Small intestine (tissue), 7 donors: Measurements from ENCODE around the gene CYP2R1. TPM values are rescaled to one million over a fixed set of nuclear protein-coding genes. Genes with fewer than 3 reads are reported as not detected.

ENCODE experiments used
- DNase-seq, 2 donors: peaks; one replicate each; pipeline versions ENCODE4 v3.0.0 to v3.0.0-alpha.2; 2013
- FAIRE-seq: peaks from 2 replicates; lab custom pipeline; 2012; peaks lifted over from hg19 to GRCh38; lab: Jason Lieb, UNC
- H3K27ac ChIP-seq, 3 donors: one replicate each; pipeline ENCODE4 v1.5.1; 2013; ENCODE audit warnings: low read length in 2 of 3, mild to moderate bottlenecking in 2 of 3, control low read depth in 1 of 3, inconsistent platforms in 1 of 3, low read depth in 1 of 3, moderate library complexity in 1 of 3
- H3K27me3 ChIP-seq, 3 donors: one replicate each; pipeline ENCODE4 v1.6.1; 2013; ENCODE audit warnings: low read length in 3 of 3, inconsistent platforms in 1 of 3; ENCODE audit not compliant: control insufficient read depth in 3 of 3, insufficient read depth in 3 of 3
- H3K36me3 ChIP-seq, 3 donors: one replicate each; pipeline ENCODE4 v1.6.1; 2013; ENCODE audit warnings: low read length in 3 of 3, inconsistent platforms in 1 of 3, low read depth in 1 of 3, mild to moderate bottlenecking in 1 of 3, moderate library complexity in 1 of 3; ENCODE audit not compliant: control insufficient read depth in 3 of 3, insufficient read depth in 2 of 3
- H3K4me1 ChIP-seq, 3 donors: one replicate each; pipeline ENCODE4 v1.6.1; 2013; ENCODE audit warnings: low read length in 2 of 3, inconsistent platforms in 1 of 3, low read depth in 1 of 3, mild to moderate bottlenecking in 1 of 3, moderate library complexity in 1 of 3; ENCODE audit not compliant: control insufficient read depth in 3 of 3, insufficient read depth in 2 of 3
- H3K4me3 ChIP-seq, 3 donors: one replicate each; pipeline ENCODE4 v1.5.1; 2013; ENCODE audit warnings: low read length in 3 of 3, control low read depth in 1 of 3, inconsistent platforms in 1 of 3, low read depth in 1 of 3, mild to moderate bottlenecking in 1 of 3, moderate library complexity in 1 of 3
- H3K9me3 ChIP-seq, 2 donors: one replicate each; pipeline ENCODE4 v1.6.1; 2013; ENCODE audit warnings: low read depth in 1 of 2, low read length in 1 of 2; ENCODE audit not compliant: control insufficient read depth in 2 of 2, insufficient read depth in 1 of 2
- WGBS, 3 donors: extraction: QIAGEN DNeasy Blood & Tissue Kit; methylation state at CpG; one replicate each; pipeline ENCODE4 v1.1.7; 2013; 5-methylcytosine and 5-hydroxymethylcytosine counted together
- polyA plus RNA-seq, 4 donors: library from polyadenylated mRNA; stranded (reverse) in 3 of 4; unstranded in 1 of 4; fragments of 200-250 nt in 3 of 4; fragments of 120-200 nt in 1 of 4; gene quantifications; one replicate each; pipeline versions ENCODE4 v1.2.1 to v1.2.3, GENCODE V29; 2013
- donor health status: healthy with polysubstance abuse.
- donor health status: control.
- donor health status: control.
- donor health status: Bipolar disorder and iron deficiency.
- donor health status: healthy.

Gene CYP2R1
- polyA plus RNA-seq, 4 donors, result 13.2 to 53.2 (median 25.8) TPM

GRCh38 chr11:14914536-14914935 is 22.5 kb upstream of the CYP2R1 start:
- no peak overlapping the region for H3K27ac ChIP-seq
- FAIRE-seq (no peak), DNase-seq (no peak)
- H3K4me3 ChIP-seq, result no peak overlapping the region
- H3K27me3 ChIP-seq, result no peaks in the 10 kb centered on the region
- H3K9me3 ChIP-seq, result no peaks in the 10 kb centered on the region
- H3K36me3 ChIP-seq, result no peaks in the 10 kb centered on the region
- 51 to 66% (median 52%) methylated on average over 3 of the region's 3 CpGs for WGBS, 3 donors
- no peaks in the 10 kb centered on the region for H3K4me1 ChIP-seq

GRCh38 chr11:14908214-14908880 is 16.3 kb upstream of the CYP2R1 start:
- Histone ChIP-seq H3K4me1 (peaks cover 0 to 6% (median 2%) of the 10 kb centered on the region in 3 donors), H3K4me3 (no peak overlapping the region), H3K9me3 (no peaks in the 10 kb centered on the region), H3K27ac (no peak overlapping the region), H3K27me3 (no peaks in the 10 kb centered on the region), H3K36me3 (no peaks in the 10 kb centered on the region)
- DNase-seq (peak; percentile 55 to 70), FAIRE-seq (no peak)
- 13 to 44% (median 21%) methylated on average over 6 of the region's 6 CpGs for WGBS, 3 donors

GRCh38 chr11:14907411-14908213 is 15.6 kb upstream of the CYP2R1 start:
- H3K36me3 ChIP-seq, result no peaks in the 10 kb centered on the region
- H3K4me3 ChIP-seq, result no peak overlapping the region
- no peaks in the 10 kb centered on the region for H3K27me3 ChIP-seq
- 9 to 32% (median 19%) methylated on average over 13 of the region's 13 CpGs for WGBS, 3 donors
- no peak for FAIRE-seq
- no peak overlapping the region for H3K27ac ChIP-seq
- DNase-seq, result peak; percentile 74
- H3K9me3 ChIP-seq, result no peaks in the 10 kb centered on the region
- peaks cover 0 to 6% (median 2%) of the 10 kb centered on the region in 3 donors for H3K4me1 ChIP-seq

- Histone ChIP-seq H3K27ac (no peak overlapping the region), H3K4me1 (peaks cover 0 to 6% (median 2%) of the 10 kb centered on the region in 3 donors), H3K4me3 (no peak overlapping the region), H3K36me3 (no peaks in the 10 kb centered on the region), H3K9me3 (no peaks in the 10 kb centered on the region), H3K27me3 (no peaks in the 10 kb centered on the region)
- no peak for DNase-seq
- WGBS, 3 donors, result 80 to 91% (median 86%) methylated on average over 6 of the region's 6 CpGs
- FAIRE-seq, result no peak
Observed at GRCh38 chr11:14906993-14907392, 15.0 kb upstream of the CYP2R1 start.

- Histone ChIP-seq H3K36me3 (no peaks in the 10 kb centered on the region), H3K9me3 (no peaks in the 10 kb centered on the region), H3K27ac (no peak overlapping the region), H3K27me3 (no peaks in the 10 kb centered on the region), H3K4me1 (peaks cover 0 to 6% (median 2%) of the 10 kb centered on the region in 3 donors), H3K4me3 (no peak overlapping the region)
- 74 to 84% (median 78%) methylated on average over 5 of the region's 5 CpGs for WGBS, 3 donors
- DNase-seq, result no peak
- no peak for FAIRE-seq
Observed at GRCh38 chr11:14906578-14906977, 14.5 kb upstream of the CYP2R1 start.

- Histone ChIP-seq H3K4me1 (peaks cover 0 to 6% (median 2%) of the 10 kb centered on the region in 3 donors), H3K4me3 (peak overlapping the region; percentile 38 to 61 (median 39)), H3K9me3 (no peaks in the 10 kb centered on the region), H3K27me3 (no peaks in the 10 kb centered on the region), H3K36me3 (no peaks in the 10 kb centered on the region), H3K27ac (peak overlapping the region in 1 of 3 donors; percentile 59)
- WGBS, 3 donors, result 6 to 46% (median 42%) methylated on average over 56 to 58 of the region's 58 CpGs
- DNase-seq, result peak; percentile 30 to 83
- FAIRE-seq, result no peak
Observed at GRCh38 chr11:14905104-14906033, 13.3 kb upstream of the CYP2R1 start.

- peak overlapping the region; percentile 38 to 61 (median 39) for H3K4me3 ChIP-seq
- no peak overlapping the region for H3K27ac ChIP-seq
- no peaks in the 10 kb centered on the region for H3K36me3 ChIP-seq
- DNase-seq (peak; percentile 60 to 90), FAIRE-seq (no peak)
- H3K27me3 ChIP-seq, result no peaks in the 10 kb centered on the region
- no peaks in the 10 kb centered on the region for H3K9me3 ChIP-seq
- WGBS, 3 donors, result 5 to 23% (median 17%) methylated on average over 26 of the region's 26 CpGs
- peaks cover 0 to 6% (median 2%) of the 10 kb centered on the region in 3 donors for H3K4me1 ChIP-seq
Observed at GRCh38 chr11:14904745-14905103, 12.7 kb upstream of the CYP2R1 start.
